VCaP (cell line): ENCODE results near the gene AP1G2.

Source experiments
- H3K27ac ChIP-seq: fragments of 450-650 bp; 2 replicates; pipeline ENCODE4 v1.5.1; 2017
- CTCF ChIP-seq: fragments of 450-650 bp; conservative IDR thresholded peaks from 2 replicates; pipeline ENCODE4 v1.5.1; 2017; ENCODE audit warnings: mild to moderate bottlenecking, moderate library complexity

AP1G2 gene

GRCh38 chr14:23550131-23550811 is 17.3 kb downstream of the AP1G2 start:
- H3K27ac ChIP-seq, result peak overlapping the region; percentile 81
- TF ChIP-seq CTCF, result no peak

GRCh38 chr14:23548351-23549318 is 19.0 kb downstream of the AP1G2 start:
- H3K27ac ChIP-seq, result no peak overlapping the region
- no peak for TF ChIP-seq CTCF

- TF ChIP-seq CTCF, result no peak
- H3K27ac ChIP-seq, result no peak overlapping the region
Observed at GRCh38 chr14:23547924-23548323, 19.7 kb downstream of the AP1G2 start.

GRCh38 chr14:23546450-23547035 is 21.0 kb downstream of the AP1G2 start:
- TF ChIP-seq CTCF, result no peak

GRCh38 chr14:23545740-23546365 is 21.7 kb downstream of the AP1G2 start:
- no peak for TF ChIP-seq CTCF
- no peak overlapping the region for H3K27ac ChIP-seq

More at GRCh38 chr14:23546450-23547035, 21.0 kb downstream of the AP1G2 start:
- no peak overlapping the region for H3K27ac ChIP-seq

GRCh38 chr14:23544511-23545447 is 22.8 kb downstream of the AP1G2 start:
- TF ChIP-seq CTCF, result no peak
- H3K27ac ChIP-seq, result no peak overlapping the region
